ENCODE results near the gene ACSF2.

DNA sequence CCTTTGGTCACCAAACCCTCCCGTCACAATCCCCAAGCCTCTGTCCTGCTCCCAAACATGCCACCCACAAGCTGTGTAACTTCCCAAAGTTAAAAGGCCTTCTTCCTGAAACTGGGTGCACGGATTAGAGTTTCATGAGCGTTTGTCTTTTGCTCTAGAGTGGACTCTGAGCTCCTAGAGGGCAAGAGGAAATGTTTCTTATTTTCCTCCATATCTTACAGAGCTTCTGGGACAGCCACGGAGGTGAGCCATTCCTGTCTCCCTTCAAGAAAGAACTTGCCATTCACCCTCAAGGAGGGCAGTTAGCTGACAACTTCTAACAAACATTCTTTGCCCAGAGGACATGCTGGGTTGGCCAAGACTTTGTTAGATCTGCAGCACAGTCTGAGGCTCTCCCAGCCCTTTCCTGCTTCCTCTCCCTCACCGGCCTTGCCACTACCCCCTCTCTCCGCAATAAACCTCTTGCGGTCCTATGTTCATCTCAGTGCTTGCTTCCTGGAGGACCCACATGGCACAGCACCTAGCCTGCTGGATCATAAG lies 79.6 kb downstream of the ACSF2 start:
- no peak for TF ChIP-seq POLR2AphosphoS5 (IDR thresholded peaks at IDR 0.05)
- TF ChIP-seq, protein P1, sequence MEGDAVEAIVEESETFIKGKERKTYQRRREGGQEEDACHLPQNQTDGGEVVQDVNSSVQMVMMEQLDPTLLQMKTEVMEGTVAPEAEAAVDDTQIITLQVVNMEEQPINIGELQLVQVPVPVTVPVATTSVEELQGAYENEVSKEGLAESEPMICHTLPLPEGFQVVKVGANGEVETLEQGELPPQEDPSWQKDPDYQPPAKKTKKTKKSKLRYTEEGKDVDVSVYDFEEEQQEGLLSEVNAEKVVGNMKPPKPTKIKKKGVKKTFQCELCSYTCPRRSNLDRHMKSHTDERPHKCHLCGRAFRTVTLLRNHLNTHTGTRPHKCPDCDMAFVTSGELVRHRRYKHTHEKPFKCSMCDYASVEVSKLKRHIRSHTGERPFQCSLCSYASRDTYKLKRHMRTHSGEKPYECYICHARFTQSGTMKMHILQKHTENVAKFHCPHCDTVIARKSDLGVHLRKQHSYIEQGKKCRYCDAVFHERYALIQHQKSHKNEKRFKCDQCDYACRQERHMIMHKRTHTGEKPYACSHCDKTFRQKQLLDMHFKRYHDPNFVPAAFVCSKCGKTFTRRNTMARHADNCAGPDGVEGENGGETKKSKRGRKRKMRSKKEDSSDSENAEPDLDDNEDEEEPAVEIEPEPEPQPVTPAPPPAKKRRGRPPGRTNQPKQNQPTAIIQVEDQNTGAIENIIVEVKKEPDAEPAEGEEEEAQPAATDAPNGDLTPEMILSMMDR (IDR thresholded peaks at IDR 0.05), result no peak
- TF ChIP-seq POLR2A (IDR thresholded peaks at IDR 0.05), result no peak
